Mucosa of stomach (tissue), 1 donor: ENCODE data around the gene TTC29.

Experiments used
- H3K27me3 ChIP-seq: one replicate; pipeline ENCODE4 v1.7.0; 2013; ENCODE audit warnings: mild to moderate bottlenecking, low read length; ENCODE audit not compliant: control insufficient read depth, insufficient read depth
- H3K36me3 ChIP-seq: one replicate; pipeline ENCODE4 v1.7.0; 2013; ENCODE audit warnings: low read length; ENCODE audit not compliant: control insufficient read depth, insufficient read depth
- H3K4me1 ChIP-seq: one replicate; pipeline ENCODE4 v1.7.0; 2013; ENCODE audit warnings: mild to moderate bottlenecking, low read length; ENCODE audit not compliant: control insufficient read depth, insufficient read depth
- H3K4me3 ChIP-seq: one replicate; pipeline ENCODE4 v1.7.0; 2013; ENCODE audit warnings: low read length
- H3K9ac ChIP-seq: one replicate; pipeline ENCODE4 v1.7.0; 2013; ENCODE audit warnings: mild to moderate bottlenecking, low read length, moderate library complexity
- H3K9me3 ChIP-seq: one replicate; pipeline ENCODE4 v1.7.0; 2013; ENCODE audit warnings: mild to moderate bottlenecking, low read length, moderate library complexity; ENCODE audit not compliant: control insufficient read depth
- donor health status: Pancreatic carcinoma.

The TTC29 gene

GRCh38 chr4:146661367-146661766, 284.3 kb downstream of the TTC29 start:
- Histone ChIP-seq H3K36me3 (no peaks in the 10 kb centered on the region), H3K27me3 (no peaks in the 10 kb centered on the region), H3K4me3 (no peak overlapping the region), H3K4me1 (no peaks in the 10 kb centered on the region), H3K9ac (no peak overlapping the region), H3K9me3 (no peaks in the 10 kb centered on the region)
